NCI-H345 treated with DMSO at 0.1 percent for 48 hours (cell line): ENCODE results near the gene APOL2.
A peak's percentile ranks its signal among the peaks of the same experiment; 100 is the strongest.
"Not testable (repeated sequence)": the region's sequence is repeated elsewhere in the genome, so short reads cannot be mapped to it uniquely, and the experiment has no call there.

Experiments
- DNase-seq: peaks from one replicate; lab custom pipeline; 2025; ENCODE audit not compliant: unreplicated experiment; lab: John Stamatoyannopoulos, UW

The APOL2 gene

GRCh38 chr22:36223504-36223903 lies 15.8 kb downstream of the APOL2 start:
- no peak for DNase-seq

GRCh38 chr22:36222887-36223450 lies 16.4 kb downstream of the APOL2 start:
- DNase-seq, result no peak

- peak; percentile 20 for DNase-seq
These were observed 17.3 kb downstream of the APOL2 start for GRCh38 chr22:36221799-36222751.

GRCh38 chr22:36220451-36220921 lies 18.8 kb downstream of the APOL2 start:
- DNase-seq, result peak; percentile 67

GRCh38 chr22:36218648-36219193 lies 20.6 kb downstream of the APOL2 start:
- no peak for DNase-seq

- no peak for DNase-seq
These were observed 23.3 kb downstream of the APOL2 start for GRCh38 chr22:36215981-36216380.

GRCh38 chr22:36213586-36213985 lies 25.7 kb downstream of the APOL2 start:
- no peak for DNase-seq

- no peak for DNase-seq
These were observed 26.4 kb downstream of the APOL2 start for GRCh38 chr22:36212901-36213300.

- DNase-seq, result no peak
These were observed 28.0 kb downstream of the APOL2 start for GRCh38 chr22:36211237-36211861.

- DNase-seq, result no peak
These were observed 29.1 kb downstream of the APOL2 start for GRCh38 chr22:36210224-36210623.

- not testable (repeated sequence) for DNase-seq
These were observed 29.8 kb downstream of the APOL2 start for GRCh38 chr22:36209488-36209908.

- DNase-seq, result no peak
These were observed 30.4 kb downstream of the APOL2 start for GRCh38 chr22:36208914-36209313.

GRCh38 chr22:36208162-36208765 lies 31.1 kb downstream of the APOL2 start:
- DNase-seq, result no peak

GRCh38 chr22:36206255-36206654 lies 33.1 kb downstream of the APOL2 start:
- DNase-seq, result no peak

GRCh38 chr22:36205573-36205972 lies 33.8 kb downstream of the APOL2 start:
- DNase-seq, result not testable (repeated sequence)

- DNase-seq, result no peak
These were observed 34.7 kb downstream of the APOL2 start for GRCh38 chr22:36204632-36205015.

GRCh38 chr22:36204001-36204631 lies 35.2 kb downstream of the APOL2 start:
- DNase-seq, result no peak

- DNase-seq, result not testable (repeated sequence)
These were observed 35.9 kb downstream of the APOL2 start for GRCh38 chr22:36203441-36203840.

GRCh38 chr22:36202906-36203305 lies 36.4 kb downstream of the APOL2 start:
- not testable (repeated sequence) for DNase-seq

- DNase-seq, result no peak
These were observed 37.6 kb downstream of the APOL2 start, which contains the start of gene APOL4 for GRCh38 chr22:36201630-36202319. APOL4 (minus strand) TSS chr22:36201809; CDS start chr22:36201734, 75 bp downstream.
